Panc1 (cell line): Measurements from ENCODE around the gene U2AF1.
"Not testable (repeated sequence)": the region's sequence is repeated elsewhere in the genome, so short reads cannot be mapped to it uniquely, and the experiment has no call there.

ENCODE experiments used
- POLR2AphosphoS5 ChIP-seq: IDR thresholded peaks from 2 replicates; pipeline ENCODE4 v1.6.1; 2012; ENCODE audit warnings: mild to moderate bottlenecking, low read depth, low read length, moderate library complexity
- SIN3A ChIP-seq: IDR thresholded peaks from 2 replicates; pipeline ENCODE4 v1.6.1; 2012; ENCODE audit warnings: low read depth, mild to moderate bottlenecking, low read length, moderate library complexity, borderline replicate concordance; ENCODE audit not compliant: insufficient read depth
- TF ChIP-seq, protein P1 (sequence below): fragments of 450-650 bp; IDR thresholded peaks from 2 replicates; pipeline ENCODE4 v1.5.1; 2017; ENCODE audit warnings: mild to moderate bottlenecking
- TF ChIP-seq, protein P2 (sequence below), 2 experiments: IDR thresholded peaks; 2 replicates each; pipeline ENCODE4 v1.6.1; 2011 to 2012; ENCODE audit warnings: low read depth in 2 of 2, control low read depth in 1 of 2, low read length in 1 of 2, mild to moderate bottlenecking in 1 of 2, moderate library complexity in 1 of 2; ENCODE audit not compliant: insufficient read depth in 1 of 2

DNA sequence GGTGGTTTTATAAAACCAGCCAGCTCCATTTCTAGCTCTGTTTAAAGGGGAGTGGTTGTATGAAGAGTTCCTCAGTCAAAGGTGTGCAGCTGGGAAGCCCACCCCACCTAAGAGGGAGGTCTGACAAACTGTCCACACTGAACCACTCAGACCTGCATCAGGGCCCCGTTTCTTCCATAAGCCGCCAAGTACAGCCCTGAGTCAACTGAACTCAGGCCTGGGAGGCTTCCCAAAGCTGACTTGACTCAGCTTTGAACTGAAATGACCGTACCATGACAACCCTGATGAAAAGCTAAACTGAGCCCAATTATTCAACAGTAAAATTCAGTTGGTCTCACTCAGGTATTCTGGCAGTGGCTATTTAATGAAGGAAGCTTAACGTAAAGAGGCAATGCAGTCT, 5.1 kb downstream of the U2AF1 start:
- TF ChIP-seq POLR2AphosphoS5, SIN3A: not testable (repeated sequence)
- TF ChIP-seq, protein P1, sequence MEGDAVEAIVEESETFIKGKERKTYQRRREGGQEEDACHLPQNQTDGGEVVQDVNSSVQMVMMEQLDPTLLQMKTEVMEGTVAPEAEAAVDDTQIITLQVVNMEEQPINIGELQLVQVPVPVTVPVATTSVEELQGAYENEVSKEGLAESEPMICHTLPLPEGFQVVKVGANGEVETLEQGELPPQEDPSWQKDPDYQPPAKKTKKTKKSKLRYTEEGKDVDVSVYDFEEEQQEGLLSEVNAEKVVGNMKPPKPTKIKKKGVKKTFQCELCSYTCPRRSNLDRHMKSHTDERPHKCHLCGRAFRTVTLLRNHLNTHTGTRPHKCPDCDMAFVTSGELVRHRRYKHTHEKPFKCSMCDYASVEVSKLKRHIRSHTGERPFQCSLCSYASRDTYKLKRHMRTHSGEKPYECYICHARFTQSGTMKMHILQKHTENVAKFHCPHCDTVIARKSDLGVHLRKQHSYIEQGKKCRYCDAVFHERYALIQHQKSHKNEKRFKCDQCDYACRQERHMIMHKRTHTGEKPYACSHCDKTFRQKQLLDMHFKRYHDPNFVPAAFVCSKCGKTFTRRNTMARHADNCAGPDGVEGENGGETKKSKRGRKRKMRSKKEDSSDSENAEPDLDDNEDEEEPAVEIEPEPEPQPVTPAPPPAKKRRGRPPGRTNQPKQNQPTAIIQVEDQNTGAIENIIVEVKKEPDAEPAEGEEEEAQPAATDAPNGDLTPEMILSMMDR, result not testable (repeated sequence)
- TF ChIP-seq, protein P2, sequence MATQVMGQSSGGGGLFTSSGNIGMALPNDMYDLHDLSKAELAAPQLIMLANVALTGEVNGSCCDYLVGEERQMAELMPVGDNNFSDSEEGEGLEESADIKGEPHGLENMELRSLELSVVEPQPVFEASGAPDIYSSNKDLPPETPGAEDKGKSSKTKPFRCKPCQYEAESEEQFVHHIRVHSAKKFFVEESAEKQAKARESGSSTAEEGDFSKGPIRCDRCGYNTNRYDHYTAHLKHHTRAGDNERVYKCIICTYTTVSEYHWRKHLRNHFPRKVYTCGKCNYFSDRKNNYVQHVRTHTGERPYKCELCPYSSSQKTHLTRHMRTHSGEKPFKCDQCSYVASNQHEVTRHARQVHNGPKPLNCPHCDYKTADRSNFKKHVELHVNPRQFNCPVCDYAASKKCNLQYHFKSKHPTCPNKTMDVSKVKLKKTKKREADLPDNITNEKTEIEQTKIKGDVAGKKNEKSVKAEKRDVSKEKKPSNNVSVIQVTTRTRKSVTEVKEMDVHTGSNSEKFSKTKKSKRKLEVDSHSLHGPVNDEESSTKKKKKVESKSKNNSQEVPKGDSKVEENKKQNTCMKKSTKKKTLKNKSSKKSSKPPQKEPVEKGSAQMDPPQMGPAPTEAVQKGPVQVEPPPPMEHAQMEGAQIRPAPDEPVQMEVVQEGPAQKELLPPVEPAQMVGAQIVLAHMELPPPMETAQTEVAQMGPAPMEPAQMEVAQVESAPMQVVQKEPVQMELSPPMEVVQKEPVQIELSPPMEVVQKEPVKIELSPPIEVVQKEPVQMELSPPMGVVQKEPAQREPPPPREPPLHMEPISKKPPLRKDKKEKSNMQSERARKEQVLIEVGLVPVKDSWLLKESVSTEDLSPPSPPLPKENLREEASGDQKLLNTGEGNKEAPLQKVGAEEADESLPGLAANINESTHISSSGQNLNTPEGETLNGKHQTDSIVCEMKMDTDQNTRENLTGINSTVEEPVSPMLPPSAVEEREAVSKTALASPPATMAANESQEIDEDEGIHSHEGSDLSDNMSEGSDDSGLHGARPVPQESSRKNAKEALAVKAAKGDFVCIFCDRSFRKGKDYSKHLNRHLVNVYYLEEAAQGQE (IDR thresholded peaks at IDR 0.05; ENCODE audit: insufficient read depth in 1 of 2, low read depth in 2 of 2, low read length in 1 of 2), result not testable (repeated sequence)
